Type B pancreatic cell (in vitro differentiated cells): ENCODE measurements around the gene ZNF691. TPM values are rescaled to one million over a fixed set of nuclear protein-coding genes. Genes with fewer than 3 reads are reported as not detected.

Experiments used
- DNase-seq: peaks from one replicate; pipeline ENCODE4 v3.0.0; 2021; ENCODE audit warnings: mixed read lengths; ENCODE audit not compliant: unreplicated experiment; ENCODE audit errors: extremely low spot score
- H3K27ac Mint-ChIP-seq: 2 replicates; pipeline ENCODE4 v1.8.0; 2021; ENCODE audit warnings: mild to moderate bottlenecking, mixed read lengths
- H3K27me3 Mint-ChIP-seq: 2 replicates; pipeline ENCODE4 v1.8.0; 2021; ENCODE audit warnings: mixed read lengths
- H3K36me3 Mint-ChIP-seq: 2 replicates; pipeline ENCODE4 v1.8.0; 2021; ENCODE audit warnings: mixed read lengths
- H3K4me1 Mint-ChIP-seq: one replicate; pipeline ENCODE4 v1.8.0; 2021; ENCODE audit warnings: mixed read lengths; ENCODE audit not compliant: unreplicated experiment
- H3K4me3 Mint-ChIP-seq: 2 replicates; pipeline ENCODE4 v1.8.0; 2021; ENCODE audit warnings: mild to moderate bottlenecking, mixed read lengths
- H3K9me3 Mint-ChIP-seq: 2 replicates; pipeline ENCODE4 v1.8.0; 2021; ENCODE audit warnings: mixed read lengths
- total RNA-seq: library from RNA; stranded (reverse); gene quantifications from 2 replicates; pipeline ENCODE4 v1.2.1, GENCODE V29; 2021; ENCODE audit warnings: low replicate concordance
- TF ChIP-seq, protein P1 (sequence below): fragments of 200-600 bp; sonication (generic); conservative IDR thresholded peaks from 2 replicates; pipeline ENCODE4 v1.5.0; 2021; ENCODE audit warnings: antibody characterized with exemption, mild to moderate bottlenecking

The ZNF691 gene
- total RNA-seq, 1 donor from 2014 or later = 18.0 TPM

DNA sequence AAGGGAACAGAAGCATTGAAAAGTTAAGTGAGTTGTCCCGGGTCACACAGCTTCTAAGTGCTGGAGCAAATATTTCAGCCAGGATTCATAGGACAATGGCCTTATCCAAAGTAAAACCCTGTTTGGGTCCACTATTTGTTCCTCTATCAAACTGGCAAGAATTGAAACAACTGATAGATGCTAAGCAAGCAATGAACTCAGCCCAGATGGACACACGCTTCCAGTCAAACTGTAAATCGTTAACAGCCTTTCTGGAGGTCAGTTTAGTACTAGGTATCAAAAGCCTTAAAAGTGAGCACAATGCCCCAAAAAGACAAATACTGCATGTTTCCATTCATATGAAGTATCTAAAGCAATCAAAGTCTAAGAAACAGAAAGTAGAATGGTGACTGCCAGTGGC lies 28.4 kb upstream of the ZNF691 start:
- Mint-ChIP-seq H3K27me3 (no peaks in the 10 kb centered on the region), H3K4me1 (peaks cover 20% of the 10 kb centered on the region), H3K9me3 (no peaks in the 10 kb centered on the region), H3K27ac (no peak overlapping the region), H3K36me3 (peaks cover 8% of the 10 kb centered on the region), H3K4me3 (peak overlapping the region; percentile 82)
- DNase-seq = no peak
- TF ChIP-seq, protein P1, sequence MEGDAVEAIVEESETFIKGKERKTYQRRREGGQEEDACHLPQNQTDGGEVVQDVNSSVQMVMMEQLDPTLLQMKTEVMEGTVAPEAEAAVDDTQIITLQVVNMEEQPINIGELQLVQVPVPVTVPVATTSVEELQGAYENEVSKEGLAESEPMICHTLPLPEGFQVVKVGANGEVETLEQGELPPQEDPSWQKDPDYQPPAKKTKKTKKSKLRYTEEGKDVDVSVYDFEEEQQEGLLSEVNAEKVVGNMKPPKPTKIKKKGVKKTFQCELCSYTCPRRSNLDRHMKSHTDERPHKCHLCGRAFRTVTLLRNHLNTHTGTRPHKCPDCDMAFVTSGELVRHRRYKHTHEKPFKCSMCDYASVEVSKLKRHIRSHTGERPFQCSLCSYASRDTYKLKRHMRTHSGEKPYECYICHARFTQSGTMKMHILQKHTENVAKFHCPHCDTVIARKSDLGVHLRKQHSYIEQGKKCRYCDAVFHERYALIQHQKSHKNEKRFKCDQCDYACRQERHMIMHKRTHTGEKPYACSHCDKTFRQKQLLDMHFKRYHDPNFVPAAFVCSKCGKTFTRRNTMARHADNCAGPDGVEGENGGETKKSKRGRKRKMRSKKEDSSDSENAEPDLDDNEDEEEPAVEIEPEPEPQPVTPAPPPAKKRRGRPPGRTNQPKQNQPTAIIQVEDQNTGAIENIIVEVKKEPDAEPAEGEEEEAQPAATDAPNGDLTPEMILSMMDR = no peak

DNA sequence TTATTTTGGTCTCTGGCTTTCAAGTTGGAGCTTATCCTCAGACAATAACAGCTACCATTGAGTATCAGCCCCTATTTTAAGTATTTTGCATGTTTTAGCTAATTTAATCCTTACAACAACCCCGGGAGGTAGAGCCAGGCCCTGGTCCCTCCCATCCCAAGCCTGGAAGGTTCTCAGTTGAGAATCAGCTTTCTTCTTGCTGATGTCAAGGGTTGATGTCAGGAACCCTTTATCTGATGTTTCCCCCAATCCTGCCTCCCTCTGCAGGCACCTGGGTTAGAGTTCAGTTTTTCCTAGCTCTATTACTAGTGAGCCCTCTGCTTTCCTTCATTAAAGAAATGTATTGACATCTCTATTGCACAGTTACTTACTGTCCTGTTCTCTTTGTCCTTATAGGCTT lies 25.6 kb upstream of the ZNF691 start:
- TF ChIP-seq, protein P1 = no peak
- Mint-ChIP-seq H3K27ac (no peak overlapping the region), H3K9me3 (no peaks in the 10 kb centered on the region), H3K36me3 (peaks cover 3% of the 10 kb centered on the region), H3K27me3 (no peaks in the 10 kb centered on the region), H3K4me3 (no peak overlapping the region), H3K4me1 (peaks cover 33% of the 10 kb centered on the region)
- DNase-seq = no peak

DNA sequence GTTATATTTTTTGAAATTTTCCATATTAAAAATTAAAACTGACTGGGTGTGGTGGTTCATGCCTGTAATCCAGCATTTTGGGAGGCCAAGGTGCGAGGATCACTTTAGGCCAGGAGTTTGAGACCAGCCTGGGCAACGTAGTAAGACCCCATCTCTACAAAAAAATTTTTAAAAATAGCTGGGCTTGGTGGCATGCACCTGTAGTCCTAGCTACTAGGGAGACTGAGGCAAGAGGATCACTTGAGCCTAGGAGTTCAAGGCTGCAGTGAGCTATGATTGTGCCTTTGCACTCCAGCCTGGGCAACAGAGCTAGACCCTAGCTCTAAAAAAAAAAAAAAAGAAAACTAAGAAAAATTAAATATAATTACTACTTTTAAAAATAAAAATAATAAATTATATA lies 24.7 kb upstream of the ZNF691 start:
- H3K4me3 Mint-ChIP-seq = no peak overlapping the region
- H3K4me1 Mint-ChIP-seq = peaks cover 26% of the 10 kb centered on the region
- H3K27ac Mint-ChIP-seq = no peak overlapping the region
- TF ChIP-seq, protein P1 = no peak
- no peaks in the 10 kb centered on the region for H3K9me3 Mint-ChIP-seq
- DNase-seq = no peak
- no peaks in the 10 kb centered on the region for H3K36me3 Mint-ChIP-seq
- no peaks in the 10 kb centered on the region for H3K27me3 Mint-ChIP-seq

DNA sequence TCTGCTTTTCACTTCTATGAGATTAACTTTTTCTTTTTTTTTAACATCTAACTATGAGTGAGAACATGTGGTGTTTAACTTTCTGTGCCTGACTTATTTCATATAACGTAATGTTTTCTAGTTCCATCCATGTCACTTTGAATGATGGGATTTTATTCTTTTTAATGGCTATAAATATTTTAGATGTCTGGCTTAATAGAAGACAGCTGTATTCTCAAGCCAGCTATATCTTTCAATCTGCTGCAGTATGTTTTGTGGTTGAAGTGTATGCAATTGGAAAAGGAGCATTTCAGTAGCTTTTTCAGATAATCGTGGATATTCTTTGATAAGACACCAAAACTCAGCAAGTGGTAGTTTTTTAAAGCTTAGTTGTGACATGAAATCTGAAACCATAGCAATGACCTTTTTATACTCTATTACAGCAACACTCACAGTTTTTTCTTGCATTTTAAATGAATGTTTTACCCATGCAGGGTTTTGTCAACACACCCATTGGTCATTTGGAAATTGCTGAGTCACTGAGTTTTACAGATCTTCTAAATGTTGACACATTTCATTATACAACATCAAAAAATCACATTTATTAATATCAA lies 23.5 kb upstream of the ZNF691 start:
- H3K27ac Mint-ChIP-seq = peak overlapping the region; percentile 10
- H3K4me1 Mint-ChIP-seq = peaks cover 22% of the 10 kb centered on the region
- H3K36me3 Mint-ChIP-seq = no peaks in the 10 kb centered on the region
- H3K27me3 Mint-ChIP-seq = no peaks in the 10 kb centered on the region
- no peak for DNase-seq
- peak overlapping the region; percentile 8 for H3K4me3 Mint-ChIP-seq
- TF ChIP-seq, protein P1 = no peak
- no peaks in the 10 kb centered on the region for H3K9me3 Mint-ChIP-seq

DNA sequence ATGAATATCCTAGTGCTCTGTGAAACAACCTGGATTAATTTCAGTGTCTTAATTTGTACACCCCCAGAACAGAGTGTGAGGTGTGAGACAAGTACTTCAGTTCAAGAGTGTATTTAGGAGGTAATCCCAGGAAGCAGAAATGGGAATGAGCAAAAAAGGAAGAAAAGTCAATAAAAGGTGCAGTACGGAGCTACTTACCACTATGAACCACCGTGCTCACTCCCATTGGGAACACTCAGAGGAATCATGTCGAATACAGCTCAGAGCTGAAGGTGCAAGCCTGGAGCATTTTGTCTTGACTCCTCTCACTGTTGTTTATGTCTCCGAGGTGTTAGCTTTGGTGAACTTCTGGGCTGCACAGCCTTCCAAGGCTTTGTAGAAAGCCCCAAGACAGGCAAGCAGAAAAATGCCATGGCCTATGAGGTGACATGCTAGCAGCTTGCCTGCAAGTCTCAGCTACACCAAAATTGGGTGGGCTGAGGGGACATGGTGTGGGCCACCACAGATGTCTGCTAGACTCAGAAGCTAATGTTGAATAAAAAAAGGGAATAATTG lies 21.9 kb upstream of the ZNF691 start:
- TF ChIP-seq, protein P1 = no peak
- Mint-ChIP-seq H3K4me1 (peaks cover 22% of the 10 kb centered on the region), H3K4me3 (no peak overlapping the region), H3K36me3 (no peaks in the 10 kb centered on the region), H3K9me3 (no peaks in the 10 kb centered on the region), H3K27me3 (no peaks in the 10 kb centered on the region), H3K27ac (no peak overlapping the region)
- DNase-seq = no peak
